H1 (cell line): ENCODE measurements around the gene DOCK3. TPM values are rescaled to one million over a fixed set of nuclear protein-coding genes. Genes with fewer than 3 reads are reported as not detected.

Source experiments
- CTCF ChIA-PET: fragments of 300-600 bp; sonication (Branson Sonifier 250); formaldehyde crosslinking; loops from one replicate; lab custom pipeline; 2021; ENCODE audit not compliant: partially characterized antibody; lab: Charles Lee
- POLR2A ChIA-PET: fragments of 300-600 bp; sonication (Branson Sonifier 250); formaldehyde crosslinking; loops from one replicate; lab custom pipeline; 2021; ENCODE audit warnings: inconsistent platforms; ENCODE audit not compliant: partially characterized antibody; lab: Charles Lee
- DNase-seq, 2 experiments: peaks; one replicate each; pipeline versions ENCODE4 v3.0.0 to v3.0.0-alpha.2; 2010 to 2022; ENCODE audit warnings: low spot score in 2 of 2, low read depth in 1 of 2, mixed read lengths in 1 of 2
- FAIRE-seq: peaks from 2 replicates; lab custom pipeline; 2011; peaks lifted over from hg19 to GRCh38; lab: Jason Lieb, UNC
- H2AFZ ChIP-seq: 2 replicates; pipeline ENCODE4 v1.8.1; 2012; ENCODE audit warnings: low read length, inconsistent platforms
- H2AK5ac ChIP-seq: 2 replicates; pipeline ENCODE4 v1.6.1; 2013; ENCODE audit warnings: low read depth, low read length
- H2BK120ac ChIP-seq: replicated peaks from 2 replicates; pipeline ENCODE3; 2013; ENCODE audit warnings: low read depth, low read length, inconsistent platforms
- H2BK12ac ChIP-seq: 2 replicates; pipeline ENCODE4 v1.6.1; 2013; ENCODE audit warnings: low read depth, low read length
- H2BK15ac ChIP-seq: 2 replicates; pipeline ENCODE4 v1.6.1; 2013; ENCODE audit warnings: low read length
- H2BK20ac ChIP-seq: 2 replicates; pipeline ENCODE4 v1.6.1; 2013; ENCODE audit warnings: low read length
- H2BK5ac ChIP-seq: 2 replicates; pipeline ENCODE4 v1.6.1; 2013; ENCODE audit warnings: low read depth, low read length
- H3K14ac ChIP-seq: 2 replicates; pipeline ENCODE4 v1.6.1; 2013; ENCODE audit warnings: inconsistent platforms; ENCODE audit not compliant: insufficient read length
- H3K18ac ChIP-seq: 2 replicates; pipeline ENCODE4 v1.6.1; 2013; ENCODE audit warnings: low read length; ENCODE audit errors: extremely low read depth
- H3K23ac ChIP-seq: 2 replicates; pipeline ENCODE4 v1.6.1; 2013; ENCODE audit warnings: inconsistent platforms; ENCODE audit not compliant: insufficient read length
- H3K23me2 ChIP-seq: 2 replicates; pipeline ENCODE4 v1.6.1; 2013; ENCODE audit warnings: low read depth, low read length
- H3K27ac ChIP-seq: 2 replicates; pipeline ENCODE4 v1.6.1; 2011; ENCODE audit warnings: low read depth, low read length, inconsistent platforms
- H3K27me3 ChIP-seq, 4 experiments: replicated peaks in 1 of 4; 1 replicate in 1 of 4; 2 replicates in 3 of 4; pipeline versions ENCODE4 v1.6.1 to v1.8.1; 2011 to 2013; ENCODE audit warnings: low read length in 3 of 4, mild to moderate bottlenecking in 3 of 4, inconsistent platforms in 2 of 4, mixed read lengths in 2 of 4, moderate library complexity in 1 of 4; ENCODE audit not compliant: control insufficient read depth in 3 of 4, insufficient read depth in 3 of 4; ENCODE audit errors: extremely low read depth in 1 of 4
- H3K36me3 ChIP-seq, 4 experiments: 2 replicates each; pipeline versions ENCODE4 v1.6.1 to v1.8.1; 2011 to 2013; ENCODE audit warnings: mild to moderate bottlenecking in 4 of 4, low read length in 3 of 4, moderate library complexity in 2 of 4, control low read depth in 1 of 4, inconsistent platforms in 1 of 4; ENCODE audit not compliant: insufficient read depth in 4 of 4, control insufficient read depth in 2 of 4
- H3K4ac ChIP-seq: replicated peaks from 2 replicates; pipeline ENCODE3; 2013; ENCODE audit warnings: low read length, low read depth, mixed read lengths, inconsistent platforms; ENCODE audit not compliant: insufficient read length
- H3K4me1 ChIP-seq, 4 experiments: replicated peaks in 1 of 4; 1 replicate in 1 of 4; 2 replicates in 3 of 4; pipeline versions ENCODE4 v1.6.1 to v1.8.1; 2011 to 2013; ENCODE audit warnings: low read length in 3 of 4, inconsistent platforms in 2 of 4, mixed read lengths in 1 of 4; ENCODE audit not compliant: insufficient read depth in 4 of 4, control insufficient read depth in 3 of 4
- H3K4me2 ChIP-seq, 2 experiments: 2 replicates each; pipeline versions ENCODE4 v1.6.1 to v1.8.1; 2011 to 2013; ENCODE audit warnings: low read depth in 2 of 2, low read length in 2 of 2, control low read depth in 1 of 2, inconsistent platforms in 1 of 2, mild to moderate bottlenecking in 1 of 2; ENCODE audit not compliant: insufficient read depth in 1 of 2
- H3K4me3 ChIP-seq, 4 experiments: fragments of 200-600, 300-600 bp in 1 of 4; sonication (generic), shearing (Covaris generic), sonication (Bioruptor Twin) in 1 of 4; 2 replicates each; pipeline versions ENCODE4 v1.5.1 to v1.8.1; 2011 to 2016; ENCODE audit warnings: low read length in 4 of 4, low read depth in 3 of 4, control low read depth in 2 of 4, inconsistent platforms in 2 of 4, mild to moderate bottlenecking in 2 of 4, mixed read lengths in 1 of 4, moderate library complexity in 1 of 4; ENCODE audit not compliant: insufficient read depth in 2 of 4; ENCODE audit errors: extremely low read depth in 1 of 4
- H3K56ac ChIP-seq: replicated peaks from 2 replicates; pipeline ENCODE3; 2013; ENCODE audit warnings: low read depth, mild to moderate bottlenecking, mixed read lengths, low read length, inconsistent platforms; ENCODE audit not compliant: insufficient read length
- H3K79me1 ChIP-seq: 2 replicates; pipeline ENCODE4 v1.6.1; 2013; ENCODE audit warnings: low read depth, low read length, control low read depth
- H3K79me2 ChIP-seq, 2 experiments: 2 replicates each; pipeline versions ENCODE4 v1.6.1 to v1.8.1; 2012 to 2013; ENCODE audit warnings: low read length in 2 of 2, mild to moderate bottlenecking in 2 of 2, inconsistent platforms in 1 of 2; ENCODE audit not compliant: insufficient read depth in 2 of 2, control insufficient read depth in 1 of 2
- H3K9ac ChIP-seq, 4 experiments: replicated peaks in 1 of 4; 1 replicate in 1 of 4; 2 replicates in 3 of 4; pipeline versions ENCODE4 v1.6.1 to v1.8.1; 2011 to 2013; ENCODE audit warnings: low read depth in 3 of 4, low read length in 3 of 4, control low read depth in 2 of 4, mild to moderate bottlenecking in 2 of 4, moderate library complexity in 2 of 4, inconsistent platforms in 1 of 4; ENCODE audit errors: extremely low read depth in 1 of 4
- H3K9me3 ChIP-seq, 2 experiments: 2 replicates each; pipeline versions ENCODE4 v1.6.1 to v1.8.1; 2012 to 2013; ENCODE audit warnings: mild to moderate bottlenecking in 2 of 2, moderate library complexity in 2 of 2, control low read depth in 1 of 2, inconsistent platforms in 1 of 2, low read depth in 1 of 2, low read length in 1 of 2, mixed read lengths in 1 of 2; ENCODE audit not compliant: insufficient read depth in 2 of 2
- H4K20me1 ChIP-seq, 2 experiments: replicated peaks in 1 of 2; 2 replicates each; pipeline versions ENCODE3 to v1.8.1; 2011 to 2013; ENCODE audit warnings: inconsistent platforms in 2 of 2, low read length in 2 of 2, mild to moderate bottlenecking in 1 of 2; ENCODE audit not compliant: insufficient read depth in 2 of 2, control insufficient read depth in 1 of 2
- H4K5ac ChIP-seq: 2 replicates; pipeline ENCODE4 v1.6.1; 2013; ENCODE audit warnings: low read length, low read depth, mixed read lengths, inconsistent platforms; ENCODE audit not compliant: insufficient read length
- H4K8ac ChIP-seq: 2 replicates; pipeline ENCODE4 v1.8.0; 2013; ENCODE audit warnings: mild to moderate bottlenecking, moderate library complexity, low read length, inconsistent platforms; ENCODE audit not compliant: insufficient read depth; ENCODE audit errors: extremely low read depth
- H4K91ac ChIP-seq: replicated peaks from 2 replicates; pipeline ENCODE3; 2013; ENCODE audit warnings: low read length, mixed read lengths, inconsistent platforms; ENCODE audit not compliant: insufficient read length
- ASH2L ChIP-seq: fragments of 200-600, 300-600 bp; sonication (generic); IDR thresholded peaks from one replicate; pipeline ENCODE4 v1.7.1; 2017; ENCODE audit warnings: low read length
- BCL11A ChIP-seq, 2 experiments: IDR thresholded peaks; one replicate each; pipeline ENCODE4 v1.6.1; 2011; ENCODE audit warnings: low read depth in 2 of 2, low read length in 2 of 2, mild to moderate bottlenecking in 2 of 2
- CEBPB ChIP-seq: IDR thresholded peaks from 2 replicates; pipeline ENCODE4 v1.6.1; 2012; ENCODE audit warnings: low read depth, low read length
- CREB1 ChIP-seq: IDR thresholded peaks from 2 replicates; pipeline ENCODE4 v1.6.1; 2012; ENCODE audit warnings: inconsistent platforms
- EP300 ChIP-seq, 2 experiments: IDR thresholded peaks; 1 replicate in 1 of 2; 2 replicates in 1 of 2; pipeline ENCODE4 v1.6.1; 2011 to 2012; ENCODE audit warnings: low read depth in 2 of 2, low read length in 2 of 2, mild to moderate bottlenecking in 2 of 2, borderline replicate concordance in 1 of 2, inconsistent platforms in 1 of 2, moderate library complexity in 1 of 2
- GABPA ChIP-seq: IDR thresholded peaks from 2 replicates; pipeline ENCODE4 v1.6.1; 2011; ENCODE audit warnings: mild to moderate bottlenecking, low read length, moderate library complexity, borderline replicate concordance; ENCODE audit not compliant: insufficient read depth
- HDAC6 ChIP-seq: IDR thresholded peaks from one replicate; pipeline ENCODE4 v1.7.1; 2012; ENCODE audit warnings: low read depth, mild to moderate bottlenecking, inconsistent platforms, low read length, moderate library complexity
- SUZ12 ChIP-seq: fragments of 200-600 bp; sonication (generic); IDR thresholded peaks from 2 replicates; pipeline ENCODE4 v1.6.1; 2012; ENCODE audit warnings: mild to moderate bottlenecking, inconsistent platforms, low read length, moderate library complexity, mixed read lengths
- TAF1 ChIP-seq: IDR thresholded peaks from 2 replicates; pipeline ENCODE4 v1.6.1; 2011; ENCODE audit warnings: mild to moderate bottlenecking, low read depth, low read length
- WGBS, 2 experiments: shearing (Covaris generic) in 1 of 2; methylation state at CpG; one replicate each; pipeline versions ENCODE4 v1.1.6 to v1.1.7; 2013 to 2015; ENCODE audit warnings: low lambda C conversion rate in 2 of 2, mixed read lengths in 2 of 2, inconsistent platforms in 1 of 2, low coverage in 1 of 2, missing lambda C conversion rate in 1 of 2; ENCODE audit not compliant: insufficient replicate concordance in 2 of 2, insufficient coverage in 1 of 2, insufficient read length in 1 of 2; ENCODE audit errors: extremely low coverage in 1 of 2, missing lambda C conversion rate in 1 of 2; 5-methylcytosine and 5-hydroxymethylcytosine counted together
- polyA plus RNA-seq, 7 experiments: library from polyadenylated mRNA; depleted of rRNA in 3 of 7; stranded (reverse) in 5 of 7; unstranded in 2 of 7; fragments of >200 nt in 5 of 7; fragments of 200-250 nt in 2 of 7; gene quantifications; 1 replicate in 5 of 7; 2 replicates in 1 of 7; 4 replicates in 1 of 7; pipeline versions ENCODE4 v1.2.1 to v1.2.3, GENCODE V29; 2011 to 2013; ENCODE audit warnings: missing spikeins in 2 of 7, mixed read lengths in 2 of 7
- total RNA-seq: library from RNA; stranded (reverse); fragmentation: NEBNext Ultra II Directional; extraction: Animal tissue kit (Norgen Biotek cat#: 25700); gene quantifications from 2 replicates; pipeline ENCODE4 v1.2.1, GENCODE V29; 2021
- TF ChIP-seq, protein P1 (sequence below): IDR thresholded peaks from 2 replicates; pipeline ENCODE4 v1.6.1; 2012; ENCODE audit warnings: inconsistent platforms
- TF ChIP-seq, protein P2 (sequence below): IDR thresholded peaks from 2 replicates; pipeline ENCODE4 v1.6.1; 2012; ENCODE audit warnings: inconsistent platforms

The DOCK3 gene
- total and polyA plus RNA-seq, 2 of the 8 experiments (the other 6 are each of a cell fraction or from before 2014, with no cell fraction given), result 2.7 to 5.0 TPM

DNA sequence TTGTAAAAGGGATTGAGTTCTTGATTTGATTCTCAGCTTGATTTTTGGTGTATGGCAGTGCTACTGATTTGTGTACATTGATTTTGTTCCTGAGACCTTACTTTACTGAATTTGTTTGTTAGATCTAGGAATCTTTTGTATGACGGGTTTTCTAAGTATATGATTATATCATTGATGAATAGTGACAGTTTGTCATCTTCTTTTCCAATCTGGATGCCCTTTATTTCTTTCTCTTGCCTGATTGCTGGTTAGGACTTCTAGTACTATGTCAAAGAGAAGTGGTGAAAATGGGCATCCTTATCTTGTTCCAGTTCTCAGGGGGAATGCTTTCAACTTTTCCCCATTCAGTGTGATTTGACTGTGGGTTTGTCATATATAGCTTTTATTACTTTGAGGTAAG is 103.0 kb downstream of the DOCK3 start:
- Histone ChIP-seq H3K4me2 (no peak overlapping the region), H3K36me3 (no peaks in the 10 kb centered on the region; a peak in 1 of 8 replicates), H3K23me2 (no peaks in the 10 kb centered on the region), H3K27me3 (no peaks in the 10 kb centered on the region), H3K79me1 (no peaks in the 10 kb centered on the region), H2BK20ac (no peak overlapping the region), H3K27ac (no peak overlapping the region), H2AFZ (no peak overlapping the region), H3K56ac (no peak overlapping the region), H3K14ac (no peak overlapping the region), H3K9ac (no peak overlapping the region), H2BK120ac (no peak overlapping the region), H4K20me1 (no peaks in the 10 kb centered on the region), H2AK5ac (no peak overlapping the region), H2BK15ac (no peak overlapping the region), H3K23ac (no peak overlapping the region), H3K9me3 (no peaks in the 10 kb centered on the region), H3K4ac (no peak overlapping the region), H2BK5ac (no peak overlapping the region), H2BK12ac (no peak overlapping the region), H4K5ac (no peak overlapping the region), H3K18ac (no peak overlapping the region), H3K79me2 (peaks cover 0 to 12% of the 10 kb centered on the region in 2 experiments; a peak in 2 of 4 replicates), H3K4me3 (no peak overlapping the region), H4K8ac (no peak overlapping the region), H3K4me1 (no peaks in the 10 kb centered on the region), H4K91ac (no peak overlapping the region)
- CTCF ChIA-PET, result no interaction called here
- TF ChIP-seq ASH2L, result no peak
- no peak for TF ChIP-seq CEBPB
- TF ChIP-seq, protein P1, sequence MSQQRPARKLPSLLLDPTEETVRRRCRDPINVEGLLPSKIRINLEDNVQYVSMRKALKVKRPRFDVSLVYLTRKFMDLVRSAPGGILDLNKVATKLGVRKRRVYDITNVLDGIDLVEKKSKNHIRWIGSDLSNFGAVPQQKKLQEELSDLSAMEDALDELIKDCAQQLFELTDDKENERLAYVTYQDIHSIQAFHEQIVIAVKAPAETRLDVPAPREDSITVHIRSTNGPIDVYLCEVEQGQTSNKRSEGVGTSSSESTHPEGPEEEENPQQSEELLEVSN, result no peak
- no peak for TF ChIP-seq BCL11A (IDR thresholded peaks at IDR 0.05; ENCODE audit: low read depth in 2 of 2, low read length in 2 of 2)
- TF ChIP-seq, protein P2, sequence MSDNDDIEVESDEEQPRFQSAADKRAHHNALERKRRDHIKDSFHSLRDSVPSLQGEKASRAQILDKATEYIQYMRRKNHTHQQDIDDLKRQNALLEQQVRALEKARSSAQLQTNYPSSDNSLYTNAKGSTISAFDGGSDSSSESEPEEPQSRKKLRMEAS, result no peak
- TF ChIP-seq SUZ12, result no peak
- no peak for TF ChIP-seq TAF1
- no peak for TF ChIP-seq GABPA
- no peak for TF ChIP-seq EP300 (IDR thresholded peaks at IDR 0.05; ENCODE audit: borderline replicate concordance in 1 of 2, low read depth in 2 of 2, low read length in 2 of 2)
- no peak for TF ChIP-seq CREB1
- no peak for TF ChIP-seq HDAC6
- DNase-seq (no peak), FAIRE-seq (no peak)
- POLR2A ChIA-PET, result no interaction called here
- WGBS, 2 experiments, result 83% methylated on average over 1 of the region's 1 CpG; no CpG with 5 or more reads in 1 of the 2 experiments
